ENCODE results near the gene ADAP2.
A peak's percentile ranks its signal among the peaks of the same experiment; 100 is the strongest.
"Not testable (repeated sequence)": the region's sequence is repeated elsewhere in the genome, so short reads cannot be mapped to it uniquely, and the experiment has no call there.

The ADAP2 gene

GRCh38 chr17:30975042-30975820 lies 53.5 kb downstream of the ADAP2 start:
- Mint-ChIP-seq H3K36me3 (ENCODE audit: low read depth) (peaks cover 31% of the 10 kb centered on the region), H3K27me3 (peaks cover 4% of the 10 kb centered on the region), H3K9me3 (peaks cover 4% of the 10 kb centered on the region), H3K4me1 (ENCODE audit: low read depth) (peaks cover 30% of the 10 kb centered on the region), H3K4me3 (no peak overlapping the region), H3K27ac (no peak overlapping the region)

- H3K4me3 Mint-ChIP-seq, H3K9me3 Mint-ChIP-seq, H3K27me3 Mint-ChIP-seq, H3K27ac Mint-ChIP-seq: not testable (repeated sequence)
- H3K4me1 Mint-ChIP-seq (ENCODE audit: low read depth): peaks cover 12% of the 10 kb centered on the region
- H3K36me3 Mint-ChIP-seq (ENCODE audit: low read depth): peaks cover 21% of the 10 kb centered on the region
Observed at GRCh38 chr17:30979919-30980318, 58.2 kb downstream of the ADAP2 start.

- H3K9me3 Mint-ChIP-seq: no peaks in the 10 kb centered on the region
- H3K27me3 Mint-ChIP-seq: no peaks in the 10 kb centered on the region
- no peak overlapping the region for H3K4me3 Mint-ChIP-seq
- peaks cover 11% of the 10 kb centered on the region for H3K36me3 Mint-ChIP-seq (ENCODE audit: low read depth)
- H3K27ac Mint-ChIP-seq: no peak overlapping the region
- H3K4me1 Mint-ChIP-seq (ENCODE audit: low read depth): peaks cover 8% of the 10 kb centered on the region
Observed at GRCh38 chr17:30981531-30982519, 60.1 kb downstream of the ADAP2 start.

- Mint-ChIP-seq H3K27me3 (no peaks in the 10 kb centered on the region), H3K27ac (no peak overlapping the region), H3K9me3 (no peaks in the 10 kb centered on the region), H3K4me1 (ENCODE audit: low read depth) (peaks cover 8% of the 10 kb centered on the region), H3K36me3 (ENCODE audit: low read depth) (peaks cover 12% of the 10 kb centered on the region), H3K4me3 (no peak overlapping the region)
Observed at GRCh38 chr17:30982855-30983254, 61.1 kb downstream of the ADAP2 start.

- Mint-ChIP-seq H3K9me3 (no peaks in the 10 kb centered on the region), H3K27me3 (no peaks in the 10 kb centered on the region), H3K4me1 (ENCODE audit: low read depth) (no peaks in the 10 kb centered on the region), H3K4me3 (no peak overlapping the region), H3K27ac (no peak overlapping the region), H3K36me3 (ENCODE audit: low read depth) (peaks cover 21% of the 10 kb centered on the region)
Observed at GRCh38 chr17:30990458-30990857, 68.7 kb downstream of the ADAP2 start.

GRCh38 chr17:30992551-30992950 lies 70.8 kb downstream of the ADAP2 start:
- no peaks in the 10 kb centered on the region for H3K4me1 Mint-ChIP-seq (ENCODE audit: low read depth)
- H3K27me3 Mint-ChIP-seq: no peaks in the 10 kb centered on the region
- no peak overlapping the region for H3K4me3 Mint-ChIP-seq
- H3K36me3 Mint-ChIP-seq (ENCODE audit: low read depth): peaks cover 18% of the 10 kb centered on the region
- H3K27ac Mint-ChIP-seq: no peak overlapping the region
- no peaks in the 10 kb centered on the region for H3K9me3 Mint-ChIP-seq

GRCh38 chr17:30995347-30995746 lies 73.6 kb downstream of the ADAP2 start:
- Mint-ChIP-seq H3K27me3 (no peaks in the 10 kb centered on the region), H3K4me3 (no peak overlapping the region), H3K9me3 (no peaks in the 10 kb centered on the region), H3K36me3 (ENCODE audit: low read depth) (peaks cover 26% of the 10 kb centered on the region), H3K27ac (no peak overlapping the region), H3K4me1 (ENCODE audit: low read depth) (no peaks in the 10 kb centered on the region)

- H3K4me3 Mint-ChIP-seq: no peak overlapping the region
- H3K27me3 Mint-ChIP-seq: no peaks in the 10 kb centered on the region
- H3K27ac Mint-ChIP-seq: no peak overlapping the region
- no peaks in the 10 kb centered on the region for H3K9me3 Mint-ChIP-seq
- H3K36me3 Mint-ChIP-seq (ENCODE audit: low read depth): peaks cover 18% of the 10 kb centered on the region
- H3K4me1 Mint-ChIP-seq (ENCODE audit: low read depth): no peaks in the 10 kb centered on the region
Observed at GRCh38 chr17:30996486-30996885, 74.7 kb downstream of the ADAP2 start.

GRCh38 chr17:30997270-30997669 lies 75.5 kb downstream of the ADAP2 start:
- Mint-ChIP-seq H3K4me1 (ENCODE audit: low read depth) (no peaks in the 10 kb centered on the region), H3K4me3 (no peak overlapping the region), H3K9me3 (no peaks in the 10 kb centered on the region), H3K27ac (no peak overlapping the region), H3K36me3 (ENCODE audit: low read depth) (peaks cover 18% of the 10 kb centered on the region), H3K27me3 (no peaks in the 10 kb centered on the region)

GRCh38 chr17:30997842-30998241 lies 76.1 kb downstream of the ADAP2 start:
- Mint-ChIP-seq H3K9me3 (no peaks in the 10 kb centered on the region), H3K4me3 (no peak overlapping the region), H3K27me3 (no peaks in the 10 kb centered on the region), H3K4me1 (ENCODE audit: low read depth) (no peaks in the 10 kb centered on the region), H3K36me3 (ENCODE audit: low read depth) (peaks cover 18% of the 10 kb centered on the region), H3K27ac (no peak overlapping the region)

GRCh38 chr17:31002047-31002446 lies 80.3 kb downstream of the ADAP2 start:
- H3K27ac Mint-ChIP-seq: no peak overlapping the region
- no peaks in the 10 kb centered on the region for H3K9me3 Mint-ChIP-seq
- no peak overlapping the region for H3K4me3 Mint-ChIP-seq
- H3K36me3 Mint-ChIP-seq (ENCODE audit: low read depth): peaks cover 18% of the 10 kb centered on the region
- H3K4me1 Mint-ChIP-seq (ENCODE audit: low read depth): no peaks in the 10 kb centered on the region
- peaks cover 3% of the 10 kb centered on the region for H3K27me3 Mint-ChIP-seq

GRCh38 chr17:31003225-31003866 lies 81.6 kb downstream of the ADAP2 start:
- H3K4me3 Mint-ChIP-seq: no peak overlapping the region
- H3K36me3 Mint-ChIP-seq (ENCODE audit: low read depth): peaks cover 11% of the 10 kb centered on the region
- no peak overlapping the region for H3K27ac Mint-ChIP-seq
- peaks cover 7% of the 10 kb centered on the region for H3K27me3 Mint-ChIP-seq
- no peaks in the 10 kb centered on the region for H3K9me3 Mint-ChIP-seq
- peaks cover 5% of the 10 kb centered on the region for H3K4me1 Mint-ChIP-seq (ENCODE audit: low read depth)

GRCh38 chr17:31004160-31004559 lies 82.4 kb downstream of the ADAP2 start:
- peaks cover 7% of the 10 kb centered on the region for H3K36me3 Mint-ChIP-seq (ENCODE audit: low read depth)
- H3K27me3 Mint-ChIP-seq: peaks cover 10% of the 10 kb centered on the region
- peaks cover 11% of the 10 kb centered on the region for H3K4me1 Mint-ChIP-seq (ENCODE audit: low read depth)
- H3K9me3 Mint-ChIP-seq: no peaks in the 10 kb centered on the region
- H3K4me3 Mint-ChIP-seq: no peak overlapping the region
- peak overlapping the region; percentile 66 for H3K27ac Mint-ChIP-seq

GRCh38 chr17:31007695-31008373 lies 86.1 kb downstream of the ADAP2 start:
- H3K4me1 Mint-ChIP-seq (ENCODE audit: low read depth): peaks cover 15% of the 10 kb centered on the region
- H3K27ac Mint-ChIP-seq: peak overlapping the region; percentile 57
- H3K27me3 Mint-ChIP-seq: peaks cover 12% of the 10 kb centered on the region
- no peaks in the 10 kb centered on the region for H3K9me3 Mint-ChIP-seq
- no peaks in the 10 kb centered on the region for H3K36me3 Mint-ChIP-seq (ENCODE audit: low read depth)
- H3K4me3 Mint-ChIP-seq: peak overlapping the region; percentile 83
